PC-3 (cell line): ENCODE measurements around the gene CCSER1.

ENCODE experiments used
- CTCF ChIP-seq: fragments of 300-600 bp; sonication (generic); conservative IDR thresholded peaks from 2 replicates; pipeline ENCODE4 v1.5.1; 2017; ENCODE audit warnings: antibody characterized with exemption, low read depth, mild to moderate bottlenecking, low read length
- EZH2phosphoT487 ChIP-seq: fragments of 300-600 bp; sonication (generic); IDR thresholded peaks from 2 replicates; pipeline ENCODE4 v1.6.1; 2018; ENCODE audit warnings: mild to moderate bottlenecking, antibody characterized with exemption, low read length, borderline replicate concordance

GRCh38 chr4:90614371-90614770 is 487.2 kb downstream of the CCSER1 start:
- TF ChIP-seq CTCF (no peak), EZH2phosphoT487 (no peak)
